Aorta (tissue), 5 donors: ENCODE measurements around the gene LARP4B. TPM values are rescaled to one million over a fixed set of nuclear protein-coding genes. Genes with fewer than 3 reads are reported as not detected.
A peak's percentile ranks its signal among the peaks of the same experiment; 100 is the strongest.

Source experiments
- ATAC-seq: fragments of 200-7000 bp; cut with Tn5 transposase; one replicate; pipeline ENCODE4 v1.9.1; 2022; ENCODE audit warnings: moderate library complexity; ENCODE audit not compliant: low FRiP score
- DNase-seq, 2 donors: peaks; one replicate each; pipeline ENCODE4 v3.0.0-alpha.2; 2020
- H3K27ac ChIP-seq, 2 donors: one replicate each; pipeline ENCODE4 v1.5.1; 2013; ENCODE audit warnings: low read length in 2 of 2, mild to moderate bottlenecking in 2 of 2, moderate library complexity in 2 of 2, control low read depth in 1 of 2, inconsistent platforms in 1 of 2, low read depth in 1 of 2
- H3K27me3 ChIP-seq, 2 donors: one replicate each; pipeline ENCODE4 v1.6.1; 2013; ENCODE audit warnings: control low read depth in 1 of 2, low read length in 1 of 2, mild to moderate bottlenecking in 1 of 2, moderate library complexity in 1 of 2; ENCODE audit not compliant: insufficient read depth in 2 of 2, control insufficient read depth in 1 of 2
- H3K36me3 ChIP-seq, 2 donors: one replicate each; pipeline ENCODE4 v1.6.1; 2013; ENCODE audit warnings: control low read depth in 1 of 2, low read length in 1 of 2, mild to moderate bottlenecking in 1 of 2; ENCODE audit not compliant: insufficient read depth in 2 of 2, control insufficient read depth in 1 of 2
- H3K4me1 ChIP-seq, 2 donors: one replicate each; pipeline ENCODE4 v1.6.1; 2013; ENCODE audit warnings: low read length in 2 of 2, control low read depth in 1 of 2, mild to moderate bottlenecking in 1 of 2, moderate library complexity in 1 of 2; ENCODE audit not compliant: insufficient read depth in 2 of 2, control insufficient read depth in 1 of 2
- H3K4me3 ChIP-seq, 2 donors: one replicate each; pipeline ENCODE4 v1.5.1; 2013; ENCODE audit warnings: low read length in 2 of 2, control low read depth in 1 of 2, mild to moderate bottlenecking in 1 of 2
- H3K9me3 ChIP-seq: one replicate; pipeline ENCODE4 v1.6.1; 2013; ENCODE audit warnings: mild to moderate bottlenecking, low read length; ENCODE audit not compliant: control insufficient read depth
- WGBS, 2 donors: extraction: QIAGEN DNeasy Blood & Tissue Kit; methylation state at CpG; one replicate each; pipeline ENCODE4 v1.1.7; 2013; 5-methylcytosine and 5-hydroxymethylcytosine counted together
- intact Hi-C, 2 donors: fragments of 100-400 bp; cut with DNase I; formaldehyde crosslinking; loops; one replicate each; pipeline versions ENCODE4 v1.14.2 to v1.15.0; 2022
- long read RNA-seq, 2 donors: library from polyadenylated mRNA; unstranded; transcript quantifications; one replicate each; pipeline ENCODE4 v2.0.0, GENCODE V29; 2020 to 2021
- polyA plus RNA-seq, 2 donors: library from polyadenylated mRNA; stranded (reverse); fragments of 200-250 nt; gene quantifications; one replicate each; pipeline ENCODE4 v1.2.3, GENCODE V29; 2013
- total RNA-seq, 2 donors: library from RNA; stranded (reverse); fragmentation: NEBNext Ultra II Directional; extraction: Animal tissue kit (Norgen Biotek cat#: 25700); gene quantifications; one replicate each; pipeline ENCODE4 v1.2.1, GENCODE V29; 2021
- donor health status: healthy with polysubstance abuse.
- donor health status: Bipolar disorder and iron deficiency.
- donor health status: DM: no; HTN: no; CAD: no.
- donor health status: DM: no; HTN: no; CAD: no.
- donor health status: DM: yes; HTN: yes; CAD: no.

Gene LARP4B
- total RNA-seq = 10 to 100 TPM; 73.2 to 82.4 TPM
- 10 to 100 TPM in 1 of 2 donors, 1 to 10 TPM in 1; 8.1 to 12.3 TPM for polyA plus RNA-seq
- long read RNA-seq, donor 1, full-length matches to known transcripts = 1 of 29 reads
- long read RNA-seq, donor 1, partial matches to known transcripts = 0 of 29 reads
- long read RNA-seq, donor 1, other reads (novel, unspliced or antisense) = 28 of 29 reads
- long read RNA-seq, donor 2, full-length matches to known transcripts = 4 of 33 reads
- long read RNA-seq, donor 2, partial matches to known transcripts = 8 of 33 reads
- long read RNA-seq, donor 2, other reads (novel, unspliced or antisense) = 21 of 33 reads

GRCh38 chr10:931326-932318 lies at the start of gene LARP4B:
LARP4B (minus strand) TSS chr10:931705; CDS start chr10:885721, 45,984 bp downstream.
- intact Hi-C loops = loop anchor here in 1 of 2 donors (5.0 kb wide), 3 partner anchors 56 to 249 kb away; partner anchors contain the start of genes GTPBP4 and IDI1
- Histone ChIP-seq H3K9me3 (no peaks in the 10 kb centered on the region), H3K36me3 (no peaks in the 10 kb centered on the region), H3K27ac (peak within 1 kb of the TSS; percentile 88 to 95), H3K4me1 (peaks cover 0 to 3% of the 10 kb centered on the region in 2 donors), H3K27me3 (no peaks in the 10 kb centered on the region), H3K4me3 (peak within 1 kb of the TSS; percentile 97)
- ATAC-seq (peak; percentile 100), DNase-seq (peak; percentile 98 to 99)
- 0% methylated on average over 80 to 137 of the region's 137 CpGs for WGBS, 2 donors

DNA sequence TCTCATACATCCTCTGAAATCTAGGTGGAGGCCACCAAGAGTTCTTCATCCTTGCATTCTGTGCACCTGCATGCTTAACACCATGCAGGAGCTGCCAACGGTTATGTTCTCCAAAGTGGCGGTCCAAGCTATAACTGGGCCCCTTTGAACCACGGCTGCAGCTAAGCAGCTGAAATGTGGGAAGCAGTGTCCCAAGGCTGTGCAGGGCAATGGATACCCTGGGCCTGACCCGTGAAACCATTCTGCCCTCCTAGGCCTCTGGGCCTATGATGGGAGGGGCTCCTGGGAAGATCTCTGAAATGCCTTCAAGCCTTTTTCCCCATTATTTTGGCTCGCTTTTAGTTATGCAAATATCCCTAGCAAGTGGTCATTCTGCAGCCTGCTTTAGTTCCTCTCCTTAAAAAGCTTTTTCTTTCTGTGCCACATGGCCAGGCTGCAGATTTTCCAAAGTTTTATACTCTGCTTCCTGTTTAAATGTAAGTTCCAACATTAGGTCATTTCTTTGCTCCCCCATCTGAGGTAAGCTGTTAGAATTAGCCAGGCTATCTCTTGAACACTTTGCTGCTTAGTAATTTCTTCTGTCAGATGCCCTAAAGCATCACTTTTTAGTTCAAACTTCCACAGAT lies 49.1 kb upstream of the LARP4B start:
- DNase-seq (no peak), ATAC-seq (no peak)
- intact Hi-C loops = no loop called here
- H3K27me3 ChIP-seq = no peaks in the 10 kb centered on the region
- H3K9me3 ChIP-seq = peaks cover 4% of the 10 kb centered on the region
- no peak overlapping the region for H3K27ac ChIP-seq
- no peak overlapping the region for H3K4me3 ChIP-seq
- no peaks in the 10 kb centered on the region for H3K4me1 ChIP-seq
- no peaks in the 10 kb centered on the region for H3K36me3 ChIP-seq
- 98% methylated on average over 5 of the region's 5 CpGs for WGBS, 2 donors

GRCh38 chr10:978826-979421 lies 47.4 kb upstream of the LARP4B start:
- no peak overlapping the region for H3K4me3 ChIP-seq
- ATAC-seq (no peak), DNase-seq (no peak)
- intact Hi-C loops = no loop called here
- H3K27ac ChIP-seq = no peak overlapping the region
- peaks cover 6% of the 10 kb centered on the region for H3K9me3 ChIP-seq
- H3K27me3 ChIP-seq = no peaks in the 10 kb centered on the region
- 91 to 95% methylated on average over 2 of the region's 2 CpGs for WGBS, 2 donors
- H3K4me1 ChIP-seq = no peaks in the 10 kb centered on the region
- no peaks in the 10 kb centered on the region for H3K36me3 ChIP-seq

- Histone ChIP-seq H3K36me3 (no peaks in the 10 kb centered on the region), H3K27ac (no peak overlapping the region), H3K27me3 (no peaks in the 10 kb centered on the region), H3K4me1 (no peaks in the 10 kb centered on the region), H3K4me3 (no peak overlapping the region), H3K9me3 (peaks cover 6% of the 10 kb centered on the region)
- ATAC-seq (no peak), DNase-seq (no peak)
- intact Hi-C loops = no loop called here
- WGBS, 2 donors = 94% methylated on average over 22 of the region's 22 CpGs
These were observed 44.8 kb upstream of the LARP4B start for GRCh38 chr10:976316-976715.

DNA sequence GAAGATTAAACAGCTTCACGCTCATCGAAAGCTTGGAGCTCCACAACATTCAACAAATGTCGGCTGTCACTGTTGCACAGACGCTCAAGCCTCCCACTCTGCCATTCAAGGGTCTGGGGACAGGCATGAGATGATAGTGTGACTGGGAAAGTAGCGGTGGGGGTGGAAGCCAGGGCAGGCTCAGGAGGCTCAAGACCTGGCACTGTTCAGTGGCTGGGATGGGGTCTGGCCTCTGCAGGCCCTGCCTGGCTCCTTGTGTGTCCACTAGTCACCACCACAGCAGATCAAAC lies 43.2 kb upstream of the LARP4B start:
- Histone ChIP-seq H3K4me1 (no peaks in the 10 kb centered on the region), H3K27me3 (no peaks in the 10 kb centered on the region), H3K36me3 (no peaks in the 10 kb centered on the region), H3K4me3 (no peak overlapping the region), H3K9me3 (peaks cover 5% of the 10 kb centered on the region), H3K27ac (no peak overlapping the region)
- intact Hi-C loops = no loop called here
- whole genome bisulfite sequencing, 2 donors = 79 to 82% methylated on average over 5 of the region's 5 CpGs
- DNase-seq (no peak), ATAC-seq (no peak)

DNA sequence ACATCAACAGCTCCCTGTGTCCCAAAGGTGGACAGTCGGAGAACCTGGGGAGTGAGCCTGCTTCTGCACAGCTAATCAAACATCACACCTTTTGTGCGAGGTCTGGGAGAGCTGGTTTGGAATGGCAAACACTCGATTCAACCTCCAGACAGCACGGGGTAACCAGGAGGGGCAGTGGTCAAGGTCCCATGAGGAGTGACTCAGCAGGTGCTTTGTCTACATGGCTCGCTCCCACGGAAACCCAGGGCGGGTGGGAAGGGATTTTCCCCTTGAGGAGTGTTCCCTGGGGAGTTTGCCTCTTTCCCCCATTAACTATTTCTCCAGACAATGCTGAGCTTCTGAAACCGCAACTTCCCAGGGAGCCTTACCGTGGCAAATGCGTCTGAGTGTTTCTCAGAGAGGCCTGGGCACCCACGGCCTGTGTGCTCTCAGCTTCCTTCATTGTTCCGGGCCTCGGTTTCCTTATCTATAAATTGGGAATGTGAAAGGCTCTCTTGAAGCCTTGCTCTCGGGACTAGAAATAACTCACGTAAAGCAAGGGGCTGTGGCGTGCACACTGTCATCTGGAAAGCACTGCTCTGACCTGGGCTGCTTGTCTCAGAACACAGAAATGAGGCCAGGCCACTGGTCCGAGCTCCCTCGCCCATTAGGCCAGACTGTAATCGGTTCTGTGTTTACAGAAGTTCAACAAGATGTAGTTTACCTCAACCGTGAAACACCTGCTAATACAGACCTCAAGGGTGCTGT lies 42.7 kb upstream of the LARP4B start:
- H3K9me3 ChIP-seq = peaks cover 6% of the 10 kb centered on the region
- WGBS, 2 donors = 62 to 71% methylated on average over 20 of the region's 20 CpGs
- intact Hi-C loops = no loop called here
- H3K36me3 ChIP-seq = no peaks in the 10 kb centered on the region
- no peak for ATAC-seq
- no peaks in the 10 kb centered on the region for H3K27me3 ChIP-seq
- no peak overlapping the region for H3K27ac ChIP-seq
- no peaks in the 10 kb centered on the region for H3K4me1 ChIP-seq
- no peak overlapping the region for H3K4me3 ChIP-seq
- DNase-seq = no peak

DNA sequence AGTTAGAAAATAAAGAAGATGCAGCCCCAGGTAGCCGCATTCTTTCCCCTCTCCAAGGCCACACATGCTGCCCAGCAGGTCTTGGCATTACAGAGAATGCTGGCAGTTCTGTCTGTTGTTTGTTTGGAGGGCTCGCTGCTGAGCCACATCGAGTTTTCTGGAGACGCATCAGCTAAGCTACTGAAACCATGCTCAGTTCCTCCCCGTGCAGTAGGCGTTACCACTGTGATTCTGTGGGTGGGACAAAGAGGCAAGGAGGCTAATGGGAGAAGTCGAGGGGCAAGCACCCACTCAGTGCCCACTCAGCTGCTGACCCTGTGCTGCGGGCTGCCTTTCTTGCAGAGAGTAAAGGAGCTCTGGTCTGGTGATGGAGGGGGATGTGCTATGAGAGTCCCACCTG lies 41.3 kb upstream of the LARP4B start:
- WGBS, 2 donors = 82 to 84% methylated on average over 8 of the region's 8 CpGs
- DNase-seq = no peak
- Histone ChIP-seq H3K9me3 (peaks cover 4% of the 10 kb centered on the region), H3K4me3 (no peak overlapping the region), H3K4me1 (no peaks in the 10 kb centered on the region), H3K27ac (no peak overlapping the region), H3K36me3 (no peaks in the 10 kb centered on the region), H3K27me3 (no peaks in the 10 kb centered on the region)
- intact Hi-C loops = no loop called here
- ATAC-seq = no peak

- DNase-seq = no peak
- no peak overlapping the region for H3K4me3 ChIP-seq
- 81 to 86% methylated on average over 12 of the region's 12 CpGs for WGBS, 2 donors
These were observed 40.1 kb upstream of the LARP4B start for GRCh38 chr10:971613-972012.

More at GRCh38 chr10:971613-972012, 40.1 kb upstream of the LARP4B start:
- Histone ChIP-seq H3K27ac (no peak overlapping the region), H3K36me3 (no peaks in the 10 kb centered on the region), H3K27me3 (no peaks in the 10 kb centered on the region), H3K9me3 (peaks cover 6% of the 10 kb centered on the region), H3K4me1 (no peaks in the 10 kb centered on the region)
- intact Hi-C loops = no loop called here
- no peak for ATAC-seq
